Measurements from ENCODE around the gene GET4. TPM values are rescaled to one million over a fixed set of nuclear protein-coding genes. Genes with fewer than 3 reads are reported as not detected.

GET4 gene
- total and polyA plus RNA-seq, 5 donors, result 20.1 to 23.6 (median 22.2) TPM

DNA sequence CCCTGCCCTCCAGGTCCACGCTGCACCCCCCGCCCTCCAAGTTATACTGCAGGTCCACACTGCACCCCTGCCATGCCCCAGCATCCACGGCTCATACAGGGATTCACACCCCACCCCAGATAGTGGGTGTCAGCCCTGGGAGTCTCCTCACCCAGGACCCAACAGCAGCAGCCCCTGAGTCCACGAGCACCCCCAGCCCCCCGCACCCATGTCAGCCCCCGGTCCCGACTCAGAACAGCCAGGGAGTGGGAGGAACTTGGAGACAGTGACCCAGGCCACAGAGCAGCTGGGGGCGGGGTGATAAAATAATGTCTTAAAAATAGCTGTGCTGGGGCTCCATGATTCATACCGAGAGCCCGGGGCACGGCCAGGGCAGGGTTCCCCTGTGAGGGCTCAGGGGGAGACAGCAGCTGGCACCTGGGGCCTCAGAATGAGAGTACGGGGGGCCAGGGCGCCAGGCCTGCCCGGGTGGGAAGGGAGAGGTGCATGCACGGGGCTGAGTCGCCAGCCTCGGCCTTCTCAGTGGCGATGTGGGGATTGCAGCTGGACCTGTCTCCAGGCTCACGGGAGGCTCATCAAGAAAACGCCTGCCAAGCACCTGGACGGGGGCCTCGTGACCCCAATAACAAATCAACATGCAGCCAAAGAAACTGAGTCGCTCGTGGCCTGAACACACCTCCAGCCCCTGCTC lies 48.3 kb downstream of the GET4 start:
- Histone ChIP-seq H3K4me3 (ENCODE audit: low read length) (no peak overlapping the region), H3K4me1 (ENCODE audit: control insufficient read depth, insufficient read depth, low read length) (peaks cover 1% of the 10 kb centered on the region), H3K27ac (ENCODE audit: low read length) (no peak overlapping the region), H3K9me3 (ENCODE audit: control insufficient read depth, low read length) (no peaks in the 10 kb centered on the region), H3K27me3 (ENCODE audit: control insufficient read depth, insufficient read depth) (no peaks in the 10 kb centered on the region)
- DNase-seq, result peak; percentile 28 to 73 (median 45)
- intact Hi-C loops (cut with DNase I), result no loop called here
- 50% methylated on average over 24 of the region's 24 CpGs for WGBS
- peak in 1 of 2 donors; percentile 39 for ATAC-seq

DNA sequence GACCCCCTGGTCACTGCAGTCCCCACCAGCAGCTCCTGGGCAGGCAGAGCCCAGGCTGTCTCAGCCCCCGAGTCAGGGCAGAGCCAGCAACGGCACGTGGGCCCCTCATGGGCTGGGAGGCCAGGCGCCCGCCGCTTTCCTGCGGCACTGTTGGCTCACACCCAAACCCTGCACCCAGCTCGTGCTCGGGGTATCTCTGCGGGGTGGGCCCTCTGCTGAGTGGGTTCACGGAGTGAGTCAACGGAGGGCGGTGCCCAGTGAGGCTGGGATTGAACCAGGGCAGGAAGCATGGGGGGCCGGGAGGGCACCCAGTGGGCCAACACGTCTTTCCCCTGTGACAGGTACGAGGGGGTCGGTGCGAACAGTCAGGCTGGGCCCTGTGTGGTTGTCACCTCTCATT lies 49.2 kb downstream of the GET4 start:
- WGBS, result 65% methylated on average over 18 of the region's 18 CpGs
- DNase-seq (peak; percentile 43 to 80 (median 76)), ATAC-seq (peak; percentile 17 to 20)
- H3K4me1 ChIP-seq (ENCODE audit: control insufficient read depth, insufficient read depth, low read length), result peaks cover 1% of the 10 kb centered on the region
- intact Hi-C loops (cut with DNase I), result no loop called here
- H3K27ac ChIP-seq (ENCODE audit: low read length), result no peak overlapping the region
- H3K4me3 ChIP-seq (ENCODE audit: low read length), result no peak overlapping the region
- H3K9me3 ChIP-seq (ENCODE audit: control insufficient read depth, low read length), result no peaks in the 10 kb centered on the region
- H3K27me3 ChIP-seq (ENCODE audit: control insufficient read depth, insufficient read depth), result no peaks in the 10 kb centered on the region

DNA sequence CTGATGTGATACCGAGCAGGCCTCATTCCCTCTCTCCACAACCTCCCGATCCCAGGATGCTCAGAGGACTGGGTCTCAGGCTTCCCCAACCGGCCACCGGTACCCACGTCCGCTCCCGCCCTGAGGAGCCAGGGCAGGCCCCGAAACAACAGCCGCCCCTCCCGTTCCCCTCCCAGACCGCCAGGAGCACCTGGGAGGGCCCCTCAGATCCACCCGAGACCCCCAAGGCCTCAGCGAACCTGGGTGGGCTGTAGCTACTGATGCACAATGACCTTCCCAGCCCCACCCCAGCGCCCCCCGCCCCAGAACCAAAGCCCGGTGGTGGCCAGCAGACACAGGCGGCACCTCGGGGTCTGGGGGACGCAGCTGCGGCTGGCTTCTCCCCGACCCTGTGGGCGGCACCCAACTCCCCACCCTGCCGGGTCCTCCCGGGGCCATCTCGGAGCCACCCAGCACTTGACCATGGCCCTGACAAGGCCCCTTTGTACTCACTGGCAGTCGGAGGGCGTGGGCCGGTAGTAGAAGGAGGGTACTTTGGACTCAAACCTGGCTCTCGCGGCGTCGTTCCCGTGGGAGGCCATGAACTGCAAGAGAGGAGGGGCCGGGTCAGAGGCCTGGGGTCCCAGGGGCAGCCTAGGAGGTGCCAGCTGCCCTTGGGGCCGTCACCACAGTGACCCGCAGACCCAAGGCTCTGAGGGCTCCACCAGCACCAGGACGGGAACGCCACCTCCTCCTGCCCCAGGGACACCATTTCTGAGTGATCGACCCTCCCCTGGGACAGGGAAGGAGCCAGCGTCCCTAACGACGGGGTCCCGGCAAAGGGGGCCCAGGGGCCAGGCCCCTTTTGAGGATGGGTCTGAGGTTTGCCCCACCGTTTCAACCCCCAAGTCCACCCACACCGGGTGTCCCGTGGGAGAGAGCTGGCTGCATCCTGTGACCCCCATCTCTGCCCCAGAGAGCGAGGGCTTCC lies 50.0 kb downstream of the GET4 start:
- peaks cover 1% of the 10 kb centered on the region for H3K4me1 ChIP-seq (ENCODE audit: control insufficient read depth, insufficient read depth, low read length)
- no peaks in the 10 kb centered on the region for H3K27me3 ChIP-seq (ENCODE audit: control insufficient read depth, insufficient read depth)
- no peak overlapping the region for H3K4me3 ChIP-seq (ENCODE audit: low read length)
- DNase-seq (peak; percentile 14 to 66 (median 48)), ATAC-seq (peak in 1 of 2 donors; percentile 25)
- no peaks in the 10 kb centered on the region for H3K9me3 ChIP-seq (ENCODE audit: control insufficient read depth, low read length)
- 83% methylated on average over 47 of the region's 47 CpGs for WGBS
- H3K27ac ChIP-seq (ENCODE audit: low read length), result no peak overlapping the region
- intact Hi-C loops (cut with DNase I), result no loop called here

DNA sequence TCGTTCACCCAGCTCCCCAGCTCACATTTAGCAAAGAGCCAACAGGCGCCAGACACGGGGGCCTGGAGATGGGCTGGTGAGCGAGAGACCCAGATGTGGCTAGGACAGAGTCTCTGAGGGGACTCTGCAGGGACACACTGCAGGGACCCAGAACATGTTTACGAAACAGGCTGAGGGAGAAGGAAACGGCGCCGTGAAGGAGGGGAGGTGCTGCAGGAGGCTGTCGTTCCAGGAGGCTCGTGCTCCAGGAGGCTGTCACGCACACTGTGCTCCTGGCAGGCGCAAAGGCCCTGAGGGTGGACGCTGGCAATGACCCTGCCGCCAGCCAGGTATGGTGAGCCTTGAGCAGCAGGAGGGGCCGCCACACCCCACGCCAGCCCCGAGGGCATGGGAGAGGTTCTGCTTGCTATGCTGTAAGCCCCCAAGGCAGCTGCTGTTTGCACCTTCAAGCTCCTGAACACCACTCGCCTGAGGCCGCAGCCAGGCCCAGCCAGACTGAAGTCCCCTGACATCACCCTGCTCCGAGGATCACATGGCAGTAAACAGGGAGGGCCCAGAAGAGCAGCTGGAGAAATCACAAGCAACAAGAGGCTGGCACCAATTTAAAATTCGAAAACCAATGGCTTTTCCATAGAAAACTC lies 50.8 kb downstream of the GET4 start:
- DNase-seq (peak; percentile 12 to 58 (median 30)), ATAC-seq (no peak)
- no peaks in the 10 kb centered on the region for H3K9me3 ChIP-seq (ENCODE audit: control insufficient read depth, low read length)
- H3K4me1 ChIP-seq (ENCODE audit: control insufficient read depth, insufficient read depth, low read length), result peaks cover 1% of the 10 kb centered on the region
- 78% methylated on average over 21 of the region's 21 CpGs for WGBS
- intact Hi-C loops (cut with DNase I), result no loop called here
- no peak overlapping the region for H3K4me3 ChIP-seq (ENCODE audit: low read length)
- no peaks in the 10 kb centered on the region for H3K27me3 ChIP-seq (ENCODE audit: control insufficient read depth, insufficient read depth)
- no peak overlapping the region for H3K27ac ChIP-seq (ENCODE audit: low read length)

DNA sequence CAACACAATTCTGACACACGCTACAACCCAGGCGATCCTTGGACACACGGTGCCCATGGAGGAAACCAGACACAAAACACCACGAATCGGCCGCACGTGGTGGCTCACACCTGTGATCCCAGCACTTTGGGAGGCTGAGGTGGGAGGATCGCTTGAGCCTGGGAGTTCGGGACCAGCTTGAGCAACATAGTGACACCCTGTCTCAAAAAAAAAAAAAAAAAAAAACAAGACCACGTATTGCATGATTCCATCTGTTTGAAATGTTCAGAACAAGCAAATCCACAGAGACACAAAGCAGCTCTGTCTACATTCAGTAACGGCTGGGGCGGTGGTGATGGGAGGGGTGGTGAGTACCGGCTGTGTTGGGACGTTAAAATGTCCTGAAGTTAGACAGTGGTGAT lies 53.0 kb downstream of the GET4 start:
- Histone ChIP-seq H3K27ac (ENCODE audit: low read length) (no peak overlapping the region), H3K9me3 (ENCODE audit: control insufficient read depth, low read length) (no peaks in the 10 kb centered on the region), H3K4me1 (ENCODE audit: control insufficient read depth, insufficient read depth, low read length) (peaks cover 1% of the 10 kb centered on the region), H3K4me3 (ENCODE audit: low read length) (no peak overlapping the region), H3K27me3 (ENCODE audit: control insufficient read depth, insufficient read depth) (no peaks in the 10 kb centered on the region)
- DNase-seq (peak; percentile 8 to 40 (median 10)), ATAC-seq (no peak)
- intact Hi-C loops (cut with DNase I), result no loop called here
- WGBS, result 80% methylated on average over 14 of the region's 14 CpGs

DNA sequence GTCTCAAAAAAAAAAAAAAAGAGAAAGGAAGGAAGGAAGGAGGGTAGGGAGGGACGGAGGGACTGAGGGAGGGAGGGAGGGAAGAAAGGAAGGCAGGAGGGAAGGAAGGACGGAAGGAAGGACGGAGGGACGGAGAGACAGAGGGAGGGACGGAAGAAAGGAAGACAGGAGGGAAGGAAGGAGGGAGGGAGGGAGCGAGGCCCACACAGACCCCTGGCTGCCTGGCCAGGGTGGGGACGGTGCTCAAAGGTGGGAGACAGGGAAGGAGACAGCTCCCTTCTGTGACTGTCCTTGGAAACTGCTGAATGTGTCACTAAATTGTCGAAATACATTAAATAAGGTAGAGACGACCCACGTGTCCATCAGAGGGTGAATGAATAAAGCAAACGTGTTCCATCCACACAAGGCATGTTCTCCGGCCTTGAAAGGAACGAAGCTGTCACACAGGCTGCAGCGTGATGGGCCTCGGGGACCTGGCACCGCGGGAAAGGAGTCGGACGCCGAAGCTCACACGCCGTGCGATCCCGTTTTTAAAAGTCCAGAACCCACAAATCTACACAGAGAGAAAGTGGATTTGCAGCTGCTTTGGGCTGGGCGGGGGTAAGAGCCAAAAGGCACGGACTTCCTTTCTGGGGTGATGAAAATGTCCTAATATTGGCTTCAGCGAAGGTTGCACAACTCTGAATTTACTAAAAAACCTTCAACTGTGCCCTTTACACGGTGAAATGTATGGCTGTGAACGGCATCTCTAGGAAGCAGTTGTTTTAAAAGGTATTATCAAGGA lies 54.8 kb downstream of the GET4 start:
- Histone ChIP-seq H3K4me1 (ENCODE audit: control insufficient read depth, insufficient read depth, low read length) (no peaks in the 10 kb centered on the region), H3K4me3 (ENCODE audit: low read length) (no peak overlapping the region), H3K9me3 (ENCODE audit: control insufficient read depth, low read length) (no peaks in the 10 kb centered on the region), H3K27ac (ENCODE audit: low read length) (no peak overlapping the region), H3K27me3 (ENCODE audit: control insufficient read depth, insufficient read depth) (no peaks in the 10 kb centered on the region)
- ATAC-seq (no peak), DNase-seq (peak; percentile 4 to 47 (median 40))
- 68% methylated on average over 29 of the region's 29 CpGs for WGBS
- intact Hi-C loops (cut with DNase I), result no loop called here

DNA sequence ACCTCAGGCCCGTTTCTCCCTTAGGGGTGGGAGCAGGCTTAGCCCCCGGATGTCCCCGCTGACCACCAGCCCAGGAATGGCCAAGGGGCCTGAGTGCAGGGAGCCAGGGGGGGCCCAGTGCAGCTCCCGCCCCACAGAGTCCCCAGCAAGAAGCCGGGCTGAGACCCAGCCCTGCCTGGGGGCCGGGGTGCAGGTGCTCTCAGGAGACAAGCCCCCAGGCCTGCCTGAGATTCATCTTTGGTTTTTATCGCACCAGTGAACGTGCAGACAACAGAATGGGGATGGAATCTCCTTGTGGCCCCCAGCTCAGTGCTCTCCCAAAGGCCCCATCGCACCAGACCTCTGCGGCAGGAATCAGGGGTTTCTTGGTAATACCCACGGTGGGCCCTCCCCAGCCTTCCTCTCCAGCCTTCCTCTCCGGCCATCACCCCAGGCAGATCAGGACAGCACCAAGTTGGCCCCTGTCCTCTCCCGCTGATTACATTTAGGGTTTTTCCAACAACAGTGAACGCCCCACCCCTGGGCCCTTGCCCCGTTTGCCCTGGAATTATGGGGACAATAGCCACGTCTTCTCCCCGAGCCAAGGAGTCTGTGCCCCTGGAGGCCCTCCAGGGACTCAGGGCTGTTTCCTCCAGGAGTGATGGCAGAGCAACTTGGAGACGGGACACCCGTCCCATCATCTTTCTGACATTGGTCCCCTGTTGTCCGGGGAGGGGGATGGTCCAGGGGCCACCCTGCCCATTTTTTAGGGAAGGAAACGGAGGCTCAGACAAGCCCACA lies 55.7 kb downstream of the GET4 start:
- Histone ChIP-seq H3K4me3 (ENCODE audit: low read length) (no peak overlapping the region), H3K4me1 (ENCODE audit: control insufficient read depth, insufficient read depth, low read length) (no peaks in the 10 kb centered on the region), H3K27ac (ENCODE audit: low read length) (no peak overlapping the region), H3K9me3 (ENCODE audit: control insufficient read depth, low read length) (no peaks in the 10 kb centered on the region), H3K27me3 (ENCODE audit: control insufficient read depth, insufficient read depth) (no peaks in the 10 kb centered on the region)
- ATAC-seq (no peak), DNase-seq (peak; percentile 8 to 39 (median 34))
- intact Hi-C loops (cut with DNase I), result no loop called here
- 90% methylated on average over 21 of the region's 21 CpGs for WGBS

DNA sequence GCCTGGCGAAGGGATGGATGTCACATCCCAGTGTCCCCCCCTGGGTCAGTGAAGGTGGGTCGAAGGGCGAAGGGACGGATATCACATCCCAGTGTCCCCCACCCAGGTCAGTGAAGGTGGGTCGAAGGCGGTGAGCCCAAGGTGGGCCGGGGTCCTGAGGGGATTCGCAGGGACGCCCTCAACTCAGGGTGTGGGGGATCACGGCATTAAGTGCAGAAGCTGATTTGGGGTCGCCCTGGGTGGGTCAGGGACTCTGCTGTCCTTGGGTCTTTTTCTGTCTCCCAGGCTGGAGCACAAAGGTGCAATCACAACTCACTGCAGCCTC lies 56.3 kb downstream of the GET4 start:
- H3K27ac ChIP-seq (ENCODE audit: low read length), result no peak overlapping the region

DNA sequence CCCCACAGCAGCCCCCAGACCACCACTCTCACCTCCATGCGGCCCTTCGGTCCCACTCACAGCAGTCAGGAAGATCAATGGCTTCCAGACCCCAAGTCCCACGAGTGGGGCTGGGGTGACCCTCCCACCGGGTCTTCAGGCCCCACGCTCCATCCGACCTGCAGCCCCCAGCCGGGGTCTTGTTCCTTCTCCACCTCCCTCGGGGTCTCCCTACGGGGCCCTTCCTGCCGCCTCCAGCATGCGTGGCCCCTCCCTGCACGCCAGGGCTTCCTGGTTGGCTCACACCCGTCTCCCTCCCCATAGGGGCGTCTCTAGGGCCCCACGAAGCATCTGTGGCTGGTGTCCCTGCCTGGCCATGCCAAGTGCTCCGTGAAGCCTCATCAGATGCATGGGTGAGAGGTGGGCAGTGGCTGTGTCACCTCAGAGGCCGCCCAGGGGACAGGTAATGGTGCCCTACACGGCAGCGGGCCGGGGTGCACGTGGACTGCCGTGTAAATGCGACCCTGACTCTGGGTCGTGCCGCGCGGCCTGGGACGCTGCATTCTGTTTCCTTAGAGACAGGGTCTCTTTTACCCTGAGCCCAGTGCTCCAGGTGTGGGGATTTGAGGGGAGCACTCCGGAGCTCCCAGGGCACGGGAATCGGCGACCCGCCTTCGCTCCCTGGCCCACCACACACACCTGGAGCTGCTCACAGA lies 58.3 kb downstream of the GET4 start:
- intact Hi-C loops (cut with DNase I), result no loop called here
- DNase-seq, result peak; percentile 6 to 33 (median 28)
- no peaks in the 10 kb centered on the region for H3K4me1 ChIP-seq (ENCODE audit: control insufficient read depth, insufficient read depth, low read length)
- no peaks in the 10 kb centered on the region for H3K27me3 ChIP-seq (ENCODE audit: control insufficient read depth, insufficient read depth)
- WGBS, result 89% methylated on average over 34 of the region's 34 CpGs
- H3K9me3 ChIP-seq (ENCODE audit: control insufficient read depth, low read length), result no peaks in the 10 kb centered on the region
- H3K27ac ChIP-seq (ENCODE audit: low read length), result no peak overlapping the region
- ATAC-seq, result no peak
- H3K4me3 ChIP-seq (ENCODE audit: low read length), result no peak overlapping the region

More for the DNA sequence above, 56.3 kb downstream of the GET4 start:
- 85% methylated on average over 11 of the region's 11 CpGs for WGBS
- intact Hi-C loops (cut with DNase I), result no loop called here
- H3K9me3 ChIP-seq (ENCODE audit: control insufficient read depth, low read length), result no peaks in the 10 kb centered on the region
- DNase-seq, result peak; percentile 6 to 33 (median 14)
- H3K4me3 ChIP-seq (ENCODE audit: low read length), result no peak overlapping the region
- no peaks in the 10 kb centered on the region for H3K27me3 ChIP-seq (ENCODE audit: control insufficient read depth, insufficient read depth)
- ATAC-seq, result no peak
- no peaks in the 10 kb centered on the region for H3K4me1 ChIP-seq (ENCODE audit: control insufficient read depth, insufficient read depth, low read length)
